Stimulated activated CD8-positive, alpha-beta memory T cell treated with anti-CD3 and anti-CD28 coated beads, Interleukin-15, amount 100 ng/mL, for 1 hour (primary cell): Measurements from ENCODE around the gene TMBIM6.

Experiments
- DNase-seq: peaks from one replicate; pipeline ENCODE4 v3.0.0-alpha.2; 2020; ENCODE audit warnings: low read depth

Gene TMBIM6

DNA sequence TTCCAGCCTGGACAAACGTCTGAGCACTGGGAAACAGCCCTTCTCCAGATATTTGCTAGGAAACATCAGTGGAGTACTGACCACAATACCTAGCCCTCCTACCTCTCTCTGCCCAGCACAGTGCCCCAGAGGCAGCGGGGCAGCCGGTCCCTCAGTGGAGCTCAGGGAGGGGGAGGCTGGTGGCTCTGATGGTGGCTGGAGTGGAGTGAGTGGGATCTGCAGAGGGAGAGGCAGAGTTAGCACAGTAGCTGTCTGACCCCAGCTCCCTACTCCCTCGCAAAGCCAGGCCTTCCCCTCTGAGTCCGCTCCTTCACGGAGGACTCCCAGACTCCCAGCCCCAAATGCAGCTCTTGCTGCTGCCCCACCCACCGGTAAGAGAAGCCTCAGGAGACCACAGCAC lies 56.9 kb downstream of the TMBIM6 start:
- DNase-seq = no peak

DNA sequence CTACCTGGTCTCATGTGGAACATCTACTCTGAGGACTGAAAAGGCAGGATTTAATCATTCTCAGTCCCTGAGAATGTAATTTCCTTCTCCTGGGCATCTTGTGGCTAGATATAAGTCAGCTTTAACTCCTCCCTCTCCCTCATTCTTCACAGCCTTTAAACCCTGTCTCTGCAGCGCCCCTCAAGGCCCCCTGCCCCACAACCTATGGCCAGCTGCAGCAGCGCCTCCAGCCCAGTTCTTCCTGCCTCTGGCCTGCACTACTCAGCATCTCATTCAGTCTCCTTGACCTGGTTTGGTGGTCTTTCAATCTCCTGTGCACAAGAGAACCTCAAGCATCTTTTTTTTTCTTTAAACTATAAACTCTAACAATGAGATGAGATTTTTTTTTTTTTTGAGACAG lies 57.6 kb downstream of the TMBIM6 start:
- no peak for DNase-seq

DNA sequence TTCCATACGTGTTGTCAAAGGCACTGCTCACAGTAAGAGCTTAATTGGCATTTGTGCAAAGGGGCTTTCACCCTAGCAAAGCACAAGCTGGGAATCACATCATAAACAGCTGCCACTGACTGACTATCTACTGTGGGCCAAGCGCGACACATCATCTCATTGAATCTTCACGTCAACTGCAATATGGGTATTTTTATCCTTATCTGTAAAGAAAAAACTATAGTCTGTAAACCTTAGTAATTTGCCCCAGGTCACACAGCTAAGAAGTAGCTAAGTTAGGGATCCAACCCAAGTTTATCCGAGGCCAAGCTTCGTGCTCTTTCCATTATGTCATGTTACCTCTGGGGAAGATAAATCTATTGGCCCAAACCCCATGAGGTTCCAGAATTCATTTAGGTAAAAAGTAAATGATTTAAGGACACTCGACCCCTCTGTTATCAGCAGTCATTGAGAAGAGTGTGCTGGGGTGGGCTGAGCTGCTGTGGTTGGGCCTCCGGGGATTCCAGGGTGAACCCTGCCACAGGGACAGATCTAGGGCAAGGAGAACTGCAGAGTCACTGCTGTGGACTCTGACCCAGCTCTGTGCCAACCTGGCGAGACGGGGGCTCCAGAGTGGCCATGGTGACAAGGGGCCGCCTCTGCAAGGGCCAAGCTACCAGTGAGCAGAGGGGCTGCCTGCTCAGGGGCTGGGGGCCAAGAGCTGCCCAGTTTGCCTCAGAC lies 59.2 kb downstream of the TMBIM6 start:
- no peak for DNase-seq

DNA sequence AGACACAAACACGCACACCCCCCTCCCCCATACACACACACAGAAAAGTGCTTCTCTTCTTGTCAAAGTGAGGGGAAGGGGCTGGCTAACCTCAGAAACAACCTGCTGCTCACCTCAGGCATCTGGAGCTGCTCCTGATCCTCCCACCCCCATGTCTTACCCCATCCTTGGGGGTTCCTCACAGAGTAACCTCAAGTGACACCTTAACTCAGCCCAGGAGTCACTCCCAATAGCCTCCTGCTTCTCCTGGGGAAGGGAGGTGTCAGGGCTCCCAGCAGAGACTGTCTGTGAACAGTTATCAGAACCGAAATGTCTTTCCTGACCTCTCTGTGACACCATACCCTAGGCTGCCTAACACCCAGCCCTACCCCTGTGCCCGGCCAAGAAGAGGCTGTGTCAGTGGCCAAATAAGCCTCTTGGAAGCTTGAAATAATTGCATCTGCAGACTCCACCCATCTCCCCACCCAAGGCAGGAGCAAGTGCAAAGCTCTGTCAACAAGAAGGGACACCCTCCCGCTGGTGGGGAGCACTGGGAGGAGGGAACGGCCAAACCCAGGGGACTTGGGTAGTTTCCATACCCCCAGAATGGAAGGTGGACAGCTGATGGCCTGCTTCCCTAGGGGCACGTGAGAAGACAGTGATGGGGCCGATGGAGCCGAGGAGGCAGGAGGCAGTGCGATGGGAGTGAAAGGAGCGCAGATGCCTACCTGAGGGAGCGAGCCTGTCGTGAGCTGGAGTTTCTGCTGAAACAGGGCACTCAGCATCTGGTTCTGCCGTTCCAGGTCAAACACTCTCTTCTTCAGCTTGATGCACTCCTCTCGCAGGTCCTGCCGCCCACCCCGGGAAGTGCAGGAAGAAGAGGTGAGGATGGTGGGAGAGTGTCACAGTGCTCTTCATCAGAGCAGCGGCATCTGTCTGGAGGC lies 60.0 kb downstream of the TMBIM6 start:
- no peak for DNase-seq

DNA sequence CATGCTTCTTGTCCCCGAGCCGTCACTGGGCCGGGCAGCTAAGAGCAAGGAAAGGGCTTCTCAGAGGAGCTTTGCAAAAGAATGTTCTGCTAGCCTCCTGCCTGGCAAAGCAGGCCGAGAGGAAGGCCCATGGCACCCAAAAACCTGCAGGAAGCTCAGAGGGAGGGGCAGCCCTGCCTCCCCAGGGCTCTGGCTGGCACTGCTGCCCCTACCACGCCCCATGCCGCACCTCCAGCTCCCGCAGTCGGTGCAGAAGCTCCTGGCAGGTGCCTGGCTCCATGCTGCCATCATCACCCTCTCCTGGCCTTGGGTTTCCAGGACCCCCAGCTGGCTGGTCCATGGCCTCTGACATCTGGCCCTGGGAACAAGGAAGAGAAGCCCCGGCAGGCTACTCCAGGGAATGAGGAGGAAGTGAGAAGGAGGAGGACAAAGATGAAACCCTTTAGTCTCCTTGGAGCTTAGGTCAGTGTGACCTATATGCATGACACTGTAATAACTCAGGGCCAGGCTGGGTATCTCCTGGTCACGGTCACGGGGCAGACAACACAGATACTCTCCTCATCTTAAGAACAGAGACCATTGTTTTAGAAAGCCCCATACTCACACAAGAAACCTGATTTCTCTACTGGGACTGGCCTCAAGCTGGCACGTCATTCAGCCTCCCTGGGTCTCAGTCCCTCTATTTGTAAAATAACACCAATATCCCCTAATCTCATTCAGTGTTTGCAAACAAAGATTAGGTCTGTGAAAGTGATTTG lies 62.5 kb downstream of the TMBIM6 start:
- DNase-seq = no peak

DNA sequence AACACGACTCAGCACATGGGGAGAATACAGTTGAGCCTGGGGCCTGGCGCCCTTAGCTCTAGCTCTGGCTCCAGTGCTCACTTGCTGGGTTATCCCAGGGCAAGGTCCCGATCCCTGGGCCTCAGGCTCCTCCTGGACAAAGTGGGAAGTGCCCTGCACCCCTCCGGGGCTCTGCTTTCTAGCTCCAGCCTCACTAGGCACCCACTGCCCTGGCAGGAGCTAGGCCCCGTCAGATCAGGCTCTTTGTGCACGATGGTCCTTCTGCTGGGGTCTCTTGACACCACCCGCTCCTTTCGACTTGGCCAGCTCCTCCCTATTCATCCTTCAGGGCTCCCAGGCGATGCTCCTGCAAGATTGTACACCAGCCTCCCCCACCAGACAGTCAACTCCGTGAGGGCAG lies 63.5 kb downstream of the TMBIM6 start:
- DNase-seq = no peak

DNA sequence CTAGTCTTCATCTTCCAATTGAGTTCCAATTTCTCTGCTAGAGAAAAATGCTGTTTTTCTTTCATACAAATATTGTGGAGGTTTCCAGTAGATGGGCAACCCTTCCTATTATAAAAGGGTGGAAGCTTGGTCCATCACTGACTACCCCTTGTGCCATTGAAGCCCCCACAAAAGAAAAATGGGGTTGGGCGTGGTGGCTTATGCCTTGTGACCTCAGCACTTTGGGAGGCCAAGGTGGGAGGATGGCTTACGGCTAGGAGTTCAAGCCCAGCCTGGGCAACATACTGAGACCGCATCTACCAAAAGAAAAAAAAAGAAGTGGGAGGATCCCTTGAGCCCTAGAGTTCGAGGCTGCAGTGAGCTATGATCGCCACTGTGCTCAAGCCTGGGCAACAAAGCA lies 64.1 kb downstream of the TMBIM6 start:
- DNase-seq = no peak

DNA sequence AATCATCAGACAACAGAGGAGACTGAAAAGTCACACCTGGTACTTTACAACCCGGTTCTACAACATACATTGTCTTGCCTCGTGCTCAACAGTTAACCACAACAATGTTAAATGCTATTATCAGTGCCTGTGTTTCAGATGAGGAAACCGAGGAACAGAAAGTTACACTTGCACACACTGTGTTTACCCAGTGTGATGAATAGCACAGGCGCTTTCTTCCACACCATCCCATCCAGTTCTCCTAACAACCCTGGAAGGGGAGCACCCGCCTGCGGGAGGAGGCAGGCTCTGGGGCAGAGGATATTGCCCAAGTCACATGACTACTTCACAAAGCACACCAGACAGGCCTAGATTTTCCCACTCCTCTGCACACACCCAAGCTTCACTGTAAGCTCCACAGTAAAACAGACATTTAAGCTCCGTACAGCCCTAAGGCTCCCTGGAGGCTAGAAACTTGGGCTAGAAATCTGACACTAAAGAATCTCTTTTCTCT lies 65.0 kb downstream of the TMBIM6 start:
- no peak for DNase-seq

DNA sequence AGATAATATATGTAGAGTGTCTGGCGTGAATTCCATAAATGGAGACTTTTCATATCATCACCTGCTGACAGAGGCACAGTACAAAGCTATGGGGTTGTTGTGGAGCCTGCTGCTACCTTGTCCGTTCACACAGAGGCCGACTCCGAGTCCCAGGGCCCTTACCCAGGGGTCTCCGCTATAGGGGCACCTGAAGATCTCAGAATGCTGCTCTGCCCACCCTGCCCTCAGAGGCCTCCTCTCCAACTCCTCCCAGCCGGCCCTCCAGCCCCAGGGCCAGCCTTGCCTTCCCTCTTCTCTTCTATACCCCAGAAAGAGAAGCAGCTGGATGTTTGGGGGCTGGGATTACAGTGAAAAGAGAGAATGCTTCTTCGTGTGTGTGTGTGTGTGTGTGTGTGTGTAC lies 65.5 kb downstream of the TMBIM6 start:
- DNase-seq = no peak

DNA sequence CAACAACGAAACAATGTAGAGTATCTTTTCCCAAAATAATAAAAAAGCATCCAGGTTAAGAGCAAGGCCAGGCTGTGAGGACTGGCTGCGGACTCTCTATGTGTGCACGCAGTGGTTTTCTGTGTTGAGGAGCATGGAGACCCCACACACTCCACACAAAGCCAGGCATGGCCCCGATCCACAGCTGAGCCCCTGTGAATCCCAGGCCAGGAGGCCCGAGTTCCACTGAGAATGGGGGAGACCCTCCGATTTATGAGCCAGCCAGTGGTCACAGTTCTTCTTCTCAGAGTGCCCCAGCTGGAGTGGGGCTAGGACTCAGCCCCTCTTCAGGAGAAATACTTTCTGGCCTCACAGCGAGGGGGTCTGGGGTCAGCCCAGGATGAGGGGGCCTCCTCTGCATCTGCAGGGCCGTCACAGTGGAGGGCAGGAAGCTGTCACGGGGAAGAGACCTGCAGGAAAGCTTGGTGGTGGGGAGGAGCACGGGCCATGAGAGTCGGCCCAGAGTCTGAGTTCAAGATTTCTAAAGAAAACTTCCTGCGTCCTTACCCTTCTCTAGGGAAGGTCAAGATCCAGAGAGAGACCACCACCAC lies 66.7 kb downstream of the TMBIM6 start:
- DNase-seq = no peak

DNA sequence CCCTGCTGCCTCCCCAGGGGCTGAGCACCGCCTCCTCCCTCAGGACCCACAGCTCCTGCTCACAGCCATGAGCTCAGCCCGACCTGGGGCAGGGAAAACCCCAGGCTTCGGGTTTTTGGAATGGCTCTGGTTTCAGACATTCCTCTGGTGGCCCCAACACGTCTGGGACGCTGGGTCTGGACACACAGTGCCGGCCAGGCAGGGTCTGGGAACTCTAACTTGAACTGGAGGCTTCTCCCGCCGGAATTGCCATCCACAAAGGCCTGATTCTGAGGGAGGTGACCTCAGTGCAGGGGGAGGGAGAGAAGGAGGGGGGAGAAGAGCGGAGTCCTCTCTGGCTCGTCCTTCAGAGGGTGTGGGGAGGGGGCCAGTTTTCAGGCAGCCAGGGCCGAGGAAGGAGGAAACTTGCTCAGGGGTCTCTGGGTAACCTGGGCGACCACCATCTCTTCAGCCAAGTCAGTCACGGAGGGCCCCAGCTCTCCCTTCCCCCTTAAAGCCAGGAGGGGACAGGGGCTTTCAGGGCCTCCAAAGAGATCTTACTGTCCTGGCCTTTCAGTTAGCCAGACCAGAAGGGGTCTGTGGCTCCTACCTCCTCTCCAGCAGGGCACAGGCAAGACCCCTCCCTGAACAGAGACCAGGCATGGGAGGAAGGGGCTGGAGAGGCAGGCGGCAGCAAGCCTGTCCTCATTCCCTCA lies 67.5 kb downstream of the TMBIM6 start:
- DNase-seq = no peak

DNA sequence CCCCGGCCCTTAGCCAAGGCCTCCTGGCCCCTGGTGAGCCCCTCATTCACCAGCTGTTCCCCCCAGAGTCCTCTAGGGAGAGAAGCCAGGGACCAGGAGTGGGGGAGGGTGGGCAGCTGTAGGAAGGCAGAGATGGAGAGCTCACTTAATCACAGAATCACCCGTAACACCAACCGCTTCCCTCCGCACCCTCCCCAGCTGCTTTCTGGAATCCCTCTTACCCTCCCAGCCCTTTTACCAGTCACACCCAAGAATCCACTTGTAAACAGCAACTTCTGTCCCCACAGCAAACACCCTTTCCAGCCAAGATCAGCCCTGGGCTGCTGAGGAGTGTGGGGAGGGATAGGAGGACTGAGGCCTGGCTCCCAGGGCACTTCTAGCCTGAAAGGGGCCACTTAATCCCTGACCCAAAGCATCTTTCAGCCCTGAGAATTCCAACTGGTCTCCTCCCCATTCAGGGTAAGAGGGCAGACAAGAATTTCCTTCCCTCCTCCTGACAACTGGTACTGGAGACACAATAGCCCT lies 68.1 kb downstream of the TMBIM6 start:
- DNase-seq = no peak

DNA sequence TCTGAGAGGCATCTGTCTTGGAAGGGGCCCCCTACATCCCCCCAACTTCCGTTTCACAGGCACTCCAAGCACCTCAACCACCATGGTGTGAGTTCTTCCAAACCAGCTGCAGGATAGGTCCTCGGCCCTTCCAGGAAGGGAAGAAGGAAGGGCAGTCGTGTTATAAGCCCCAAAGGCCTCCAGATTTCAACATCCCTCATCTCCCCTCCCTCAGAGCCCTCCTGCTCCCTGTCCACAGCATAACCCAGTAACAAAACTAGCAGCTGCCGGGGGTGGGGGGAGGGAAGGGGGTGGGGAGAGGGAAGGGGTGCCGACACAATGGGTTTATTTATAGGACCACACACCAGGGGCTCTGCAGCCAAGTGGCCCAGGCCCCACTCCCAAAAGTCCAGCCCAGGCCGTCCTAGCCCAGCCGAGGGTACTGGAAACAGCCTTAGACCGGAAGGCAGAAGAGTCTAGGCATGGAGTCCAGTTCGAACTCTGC lies 68.6 kb downstream of the TMBIM6 start:
- DNase-seq = no peak

DNA sequence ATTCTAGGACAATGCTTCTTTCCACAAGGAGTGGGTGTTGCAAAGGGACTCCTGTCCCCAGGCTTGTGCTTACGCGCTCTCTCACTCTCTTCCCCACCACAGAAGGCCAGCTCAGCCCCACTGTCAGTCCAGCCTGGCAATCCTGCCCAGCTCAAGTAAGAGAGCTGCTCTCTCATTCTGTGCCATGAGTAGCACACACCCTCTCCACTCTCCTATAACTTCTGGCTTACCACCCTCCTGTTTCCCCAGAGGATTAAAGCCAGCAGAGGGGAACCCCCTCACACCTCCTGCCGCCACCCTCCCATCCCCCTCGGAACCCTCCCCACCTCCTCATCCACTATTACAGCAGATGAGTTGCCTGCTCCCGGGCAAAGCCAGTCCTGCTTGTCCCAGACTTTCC lies 69.8 kb downstream of the TMBIM6 start:
- no peak for DNase-seq

DNA sequence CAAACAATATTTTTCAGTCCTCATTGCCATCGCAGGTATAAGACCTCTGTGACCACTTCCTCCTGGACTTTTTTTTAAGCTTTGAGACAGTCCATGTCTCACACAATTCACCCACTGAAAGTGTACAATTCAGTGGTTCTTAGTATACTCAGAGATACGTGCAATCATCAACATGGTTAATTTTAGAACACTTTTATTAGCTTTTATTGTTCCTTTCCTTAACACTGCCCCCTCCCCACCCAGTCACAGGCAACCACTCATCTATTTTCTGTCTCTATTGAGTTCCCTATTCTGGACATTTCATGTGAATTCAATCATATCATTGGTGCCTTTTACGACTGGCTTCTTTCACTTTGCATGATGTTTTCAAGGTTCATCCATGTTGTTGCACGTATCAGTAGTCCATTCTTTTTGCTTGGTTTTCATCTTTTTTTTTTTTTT lies 70.6 kb downstream of the TMBIM6 start:
- no peak for DNase-seq

DNA sequence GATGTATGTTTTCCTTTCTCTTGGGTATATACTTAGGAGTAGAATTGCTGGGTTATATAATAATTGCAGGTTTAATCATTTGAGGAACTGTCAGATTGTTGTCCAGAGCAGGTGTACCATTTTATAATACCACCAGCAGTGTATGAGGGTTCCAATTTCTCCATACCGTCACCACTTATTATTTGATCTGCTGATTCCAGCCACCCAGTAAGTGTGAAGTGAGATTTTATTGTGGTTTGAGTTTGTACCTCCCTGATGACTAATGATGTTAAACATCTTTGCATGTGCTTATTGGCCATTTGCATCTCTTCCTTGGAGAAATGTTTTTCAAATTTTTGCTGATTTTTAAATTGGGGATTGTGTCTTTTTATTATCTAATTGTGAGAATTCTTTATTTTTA lies 71.8 kb downstream of the TMBIM6 start:
- DNase-seq = no peak
